ENCODE data around the gene FGFBP1. TPM values are rescaled to one million over a fixed set of nuclear protein-coding genes. Genes with fewer than 3 reads are reported as not detected.

The FGFBP1 gene
- not detected for total RNA-seq

- H3K4me3 ChIP-seq = no peak within 1 kb of the TSS
- no peak for DNase-seq (ENCODE audit: low spot score in 2 of 2)
- intact Hi-C loops (cut with DNase I) = no loop called here
- H3K27ac ChIP-seq = no peak within 1 kb of the TSS
- no peaks in the 10 kb centered on the region for H3K27me3 ChIP-seq
- no peaks in the 10 kb centered on the region for H3K9me3 ChIP-seq
- H3K4me1 ChIP-seq = no peaks in the 10 kb centered on the region
- no peak for TF ChIP-seq CTCF (IDR thresholded peaks at IDR 0.05)
- no peaks in the 10 kb centered on the region for H3K36me3 ChIP-seq
Measured at GRCh38 chr4:15938640-15939039, at the start of gene FGFBP1. Gene FGFBP1 (minus strand): TSS chr4:15938740. CDS start chr4:15936632, 2,108 bp downstream.

DNA sequence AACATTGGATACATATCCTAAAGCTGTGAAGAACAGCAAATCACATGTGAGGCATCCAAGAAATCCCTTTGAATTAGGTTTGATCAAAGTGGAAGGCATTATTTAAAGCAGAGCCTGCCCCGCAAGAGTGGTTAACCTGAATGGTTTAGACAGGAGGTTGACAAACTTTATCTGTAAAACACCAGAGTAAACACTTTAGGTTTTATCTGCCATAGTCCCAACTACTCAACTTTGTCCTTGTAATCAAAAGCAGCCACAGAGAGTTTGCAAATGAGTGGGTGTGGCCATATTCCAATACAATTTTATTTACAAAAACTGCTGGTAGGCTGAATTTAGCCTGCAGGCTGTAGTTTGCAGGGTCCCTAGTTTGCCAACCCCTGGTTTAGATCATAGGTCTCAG lies 49.7 kb upstream of the FGFBP1 start:
- TF ChIP-seq CTCF (IDR thresholded peaks at IDR 0.05) = no peak
- H3K36me3 ChIP-seq = peaks cover 0 to 21% of the 10 kb centered on the region in 2 donors
- H3K4me1 ChIP-seq = no peaks in the 10 kb centered on the region
- no peak overlapping the region for H3K27ac ChIP-seq
- no peak overlapping the region for H3K4me3 ChIP-seq
- intact Hi-C loops (cut with DNase I) = no loop called here
- H3K9me3 ChIP-seq = no peaks in the 10 kb centered on the region
- no peak for DNase-seq (ENCODE audit: low spot score in 2 of 2)
- no peaks in the 10 kb centered on the region for H3K27me3 ChIP-seq

DNA sequence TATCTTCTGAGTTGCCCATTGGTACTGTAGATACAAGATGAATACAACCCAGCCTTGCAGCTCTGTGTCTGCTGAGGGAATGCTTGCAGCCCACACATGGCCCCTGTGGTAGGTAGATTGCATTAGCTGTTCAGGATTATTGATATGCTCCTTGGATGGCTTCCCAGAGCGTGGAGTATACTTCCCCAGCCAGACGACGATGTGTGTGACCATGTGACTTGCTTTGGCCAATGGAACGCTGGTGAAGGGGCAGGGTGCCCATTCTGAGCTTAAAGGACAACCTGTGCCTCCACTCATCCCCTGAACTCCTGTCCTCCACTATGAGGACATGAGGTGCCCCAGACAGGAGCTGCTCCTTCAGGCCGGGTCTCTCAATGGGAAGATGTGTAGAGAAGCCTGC lies 48.4 kb upstream of the FGFBP1 start:
- Histone ChIP-seq H3K4me1 (no peaks in the 10 kb centered on the region), H3K27ac (no peak overlapping the region), H3K36me3 (peaks cover 0 to 21% of the 10 kb centered on the region in 2 donors), H3K4me3 (no peak overlapping the region), H3K9me3 (no peaks in the 10 kb centered on the region), H3K27me3 (no peaks in the 10 kb centered on the region)
- no peak for TF ChIP-seq CTCF (IDR thresholded peaks at IDR 0.05)
- intact Hi-C loops (cut with DNase I) = no loop called here
- no peak for DNase-seq (ENCODE audit: low spot score in 2 of 2)

DNA sequence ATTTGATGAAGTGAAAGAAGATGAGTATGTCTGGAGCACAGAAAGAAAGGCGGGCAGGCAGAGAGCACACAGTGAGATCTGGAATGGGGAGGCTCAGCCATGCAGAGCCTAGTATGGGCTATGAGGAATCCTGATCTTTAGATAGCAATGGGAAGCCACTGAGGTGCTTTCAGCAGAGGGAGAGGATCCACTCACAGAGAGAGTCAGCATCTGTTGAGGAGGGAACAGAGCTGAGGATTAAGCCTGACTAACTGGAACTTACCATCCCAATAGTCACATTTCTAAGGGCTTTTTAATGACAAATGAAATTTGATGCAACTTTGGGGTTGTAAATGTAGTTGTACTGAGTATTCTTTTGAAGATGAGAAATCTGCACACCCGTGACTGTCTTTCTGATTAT lies 45.1 kb upstream of the FGFBP1 start:
- Histone ChIP-seq H3K4me3 (no peak overlapping the region), H3K4me1 (no peaks in the 10 kb centered on the region), H3K9me3 (no peaks in the 10 kb centered on the region), H3K27me3 (no peaks in the 10 kb centered on the region), H3K27ac (no peak overlapping the region), H3K36me3 (peaks cover 0 to 16% of the 10 kb centered on the region in 2 donors)
- no peak for TF ChIP-seq CTCF (IDR thresholded peaks at IDR 0.05)
- intact Hi-C loops (cut with DNase I) = no loop called here
- DNase-seq (ENCODE audit: low spot score in 2 of 2) = no peak

GRCh38 chr4:15982842-15983524 lies 44.4 kb upstream of the FGFBP1 start:
- Histone ChIP-seq H3K4me3 (no peak overlapping the region), H3K9me3 (no peaks in the 10 kb centered on the region), H3K27me3 (no peaks in the 10 kb centered on the region), H3K27ac (no peak overlapping the region), H3K4me1 (no peaks in the 10 kb centered on the region), H3K36me3 (peaks cover 0 to 10% of the 10 kb centered on the region in 2 donors)
- intact Hi-C loops (cut with DNase I) = no loop called here
- TF ChIP-seq CTCF (IDR thresholded peaks at IDR 0.05) = no peak
- no peak for DNase-seq (ENCODE audit: low spot score in 2 of 2)

Data from ascending aorta (tissue), 2 donors.